Fibroblast of skin of abdomen (primary cell): ENCODE data around the gene STAT4.
A peak's percentile ranks its signal among the peaks of the same experiment; 100 is the strongest.

Experiments
- DNase-seq: peaks from one replicate; pipeline ENCODE4 v3.0.0-alpha.2; 2013

STAT4 gene

GRCh38 chr2:191176305-191176704, 25.5 kb upstream of the STAT4 start:
- no peak for DNase-seq

GRCh38 chr2:191174442-191174841, 23.6 kb upstream of the STAT4 start:
- DNase-seq = peak; percentile 40

GRCh38 chr2:191173206-191173605, 22.4 kb upstream of the STAT4 start:
- no peak for DNase-seq

- DNase-seq = peak; percentile 99
Measured at GRCh38 chr2:191171708-191172355, 21.0 kb upstream of the STAT4 start.

DNA sequence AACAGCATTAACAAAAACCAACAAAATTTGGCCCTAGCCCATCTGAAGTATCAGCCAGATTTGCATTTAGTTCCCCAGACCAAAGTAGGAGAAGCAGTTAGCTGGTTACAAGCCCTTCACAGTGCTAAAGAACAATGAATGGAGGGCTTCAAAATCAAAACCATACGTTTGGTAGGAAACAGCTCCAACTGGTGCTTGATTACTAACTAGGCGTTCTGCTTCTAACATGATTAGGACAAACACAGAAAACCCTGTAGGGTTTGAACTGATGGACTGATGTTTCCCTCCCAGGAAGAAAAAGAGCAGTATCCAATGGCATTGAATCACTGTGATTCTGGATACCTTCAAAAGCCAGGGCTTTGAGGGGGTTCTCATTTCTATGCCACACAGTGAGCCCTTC, 20.5 kb upstream of the STAT4 start:
- DNase-seq = peak; percentile 67

- DNase-seq = peak; percentile 45
Measured at GRCh38 chr2:191170773-191171172, 20.0 kb upstream of the STAT4 start.

DNA sequence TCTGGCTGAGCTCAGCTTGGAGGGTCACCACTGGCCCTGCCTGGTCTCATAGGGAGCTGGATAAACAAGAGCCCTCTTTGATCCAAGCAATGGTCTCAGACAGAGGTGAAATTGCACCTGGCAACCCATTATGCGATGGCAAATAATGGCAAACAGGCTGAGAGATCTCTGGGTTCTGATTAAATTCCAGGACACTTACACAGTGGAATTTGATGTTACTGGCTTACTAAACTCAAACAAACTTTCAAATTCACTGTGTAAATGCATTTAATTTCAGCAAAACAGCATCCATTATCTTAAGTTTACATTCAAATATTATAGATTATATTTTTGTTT, 19.5 kb upstream of the STAT4 start:
- DNase-seq = no peak

DNA sequence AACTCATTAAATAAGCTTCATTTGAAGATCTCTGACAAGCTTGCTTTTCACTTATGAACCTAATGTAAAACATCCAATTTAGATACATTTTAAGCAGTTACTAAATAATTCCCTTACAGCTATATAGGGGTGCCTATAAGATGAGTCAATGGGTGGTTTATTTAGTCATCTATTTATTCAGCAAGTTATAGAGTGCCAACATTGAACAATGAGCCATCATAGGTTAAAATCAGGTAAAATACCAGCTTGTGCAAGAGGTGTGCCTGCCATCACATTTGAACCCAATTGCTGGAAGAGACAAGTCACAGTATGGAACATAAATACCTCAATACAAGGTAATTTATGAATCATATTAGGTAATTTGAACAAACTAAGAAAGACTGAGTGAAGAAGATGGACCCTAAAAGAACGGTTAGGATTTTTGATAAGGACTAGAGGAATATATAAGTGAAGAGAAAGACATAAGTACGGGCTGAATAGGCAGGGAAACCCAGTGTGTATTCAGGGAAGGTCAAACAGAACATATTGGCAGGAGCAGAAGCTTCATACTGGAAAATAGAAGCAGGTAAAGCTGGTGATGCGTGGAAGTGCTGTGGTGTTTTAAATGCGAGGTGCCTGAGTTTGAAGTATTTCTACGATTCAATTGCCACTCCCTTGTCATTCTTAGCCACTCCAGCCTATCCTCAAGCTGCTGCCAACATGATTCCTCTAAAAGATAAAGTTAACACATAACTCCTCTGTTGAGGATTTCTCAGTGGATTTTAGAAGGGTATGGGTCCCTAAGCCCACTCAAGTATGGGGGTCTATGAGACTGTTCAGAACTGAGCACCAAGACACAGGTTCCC, 18.9 kb upstream of the STAT4 start:
- no peak for DNase-seq

- peak; percentile 94 for DNase-seq
Measured at GRCh38 chr2:191167766-191168165, 17.0 kb upstream of the STAT4 start.

DNA sequence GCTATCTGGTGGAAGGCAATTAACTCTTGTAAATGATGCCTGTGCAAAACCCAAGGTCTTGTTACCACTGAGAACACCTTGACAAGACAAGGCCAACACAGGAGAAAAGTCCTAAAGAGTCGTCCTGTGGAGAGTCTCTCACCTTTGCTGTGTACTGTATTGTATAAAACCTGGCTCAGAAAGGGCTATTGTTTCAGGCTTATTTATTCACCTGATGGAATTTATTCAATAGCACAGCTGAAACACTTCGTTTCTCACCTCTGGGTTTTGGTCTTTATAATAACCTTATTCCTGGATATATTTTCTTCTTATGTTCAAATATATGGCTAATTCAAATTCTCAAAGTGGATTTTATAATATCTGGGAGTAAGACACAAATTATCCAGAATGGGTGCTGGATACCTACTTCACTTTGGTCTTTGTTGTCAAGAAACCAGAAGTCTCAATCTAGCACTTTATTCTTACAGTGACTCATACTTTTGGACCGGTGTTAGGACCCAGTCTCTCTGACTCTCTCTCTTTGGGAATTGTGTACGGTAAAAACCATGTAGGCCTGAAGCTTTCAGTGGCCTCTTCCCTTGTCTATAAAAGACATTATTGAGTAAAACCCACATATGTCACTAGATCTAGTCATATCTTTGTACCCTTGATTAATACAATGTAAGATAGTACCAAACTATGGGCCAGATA, 16.1 kb upstream of the STAT4 start:
- DNase-seq = no peak

DNA sequence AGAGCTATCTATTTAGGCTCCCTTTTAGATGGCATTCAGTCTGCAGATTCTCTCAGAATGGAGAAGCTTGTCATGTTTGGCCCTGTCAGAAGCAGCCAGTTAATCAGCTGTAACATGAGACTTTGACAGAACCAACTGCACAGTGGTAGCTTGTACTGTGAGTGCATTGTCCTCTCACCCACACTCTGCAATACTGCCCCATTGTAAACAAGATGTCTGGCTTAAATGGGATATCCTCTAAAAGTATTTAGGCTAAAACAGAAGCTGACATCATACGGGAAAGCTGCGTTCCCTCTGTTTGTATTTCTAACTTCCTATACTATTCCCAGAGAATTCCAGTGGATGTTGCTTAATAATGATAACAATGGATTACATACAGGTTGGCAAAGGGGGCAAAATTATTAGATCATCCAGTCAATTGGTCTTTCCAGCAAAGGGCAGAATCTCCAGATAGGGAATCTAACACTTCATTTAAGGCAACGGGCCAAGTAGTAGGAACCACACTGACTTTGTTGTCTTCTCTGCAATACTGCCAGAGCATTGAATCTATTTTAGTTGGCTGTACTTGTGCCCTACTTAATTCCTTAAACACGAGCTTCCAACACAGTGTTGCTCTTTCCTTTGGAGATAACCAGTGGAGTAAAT, 15.4 kb upstream of the STAT4 start:
- DNase-seq = peak; percentile 59

- peak; percentile 61 for DNase-seq
Measured at GRCh38 chr2:191165176-191165643, 14.4 kb upstream of the STAT4 start.

GRCh38 chr2:191158747-191159146, 8.0 kb upstream of the STAT4 start:
- peak; percentile 54 for DNase-seq

- DNase-seq = no peak
Measured at GRCh38 chr2:191158193-191158592, 7.4 kb upstream of the STAT4 start.

DNA sequence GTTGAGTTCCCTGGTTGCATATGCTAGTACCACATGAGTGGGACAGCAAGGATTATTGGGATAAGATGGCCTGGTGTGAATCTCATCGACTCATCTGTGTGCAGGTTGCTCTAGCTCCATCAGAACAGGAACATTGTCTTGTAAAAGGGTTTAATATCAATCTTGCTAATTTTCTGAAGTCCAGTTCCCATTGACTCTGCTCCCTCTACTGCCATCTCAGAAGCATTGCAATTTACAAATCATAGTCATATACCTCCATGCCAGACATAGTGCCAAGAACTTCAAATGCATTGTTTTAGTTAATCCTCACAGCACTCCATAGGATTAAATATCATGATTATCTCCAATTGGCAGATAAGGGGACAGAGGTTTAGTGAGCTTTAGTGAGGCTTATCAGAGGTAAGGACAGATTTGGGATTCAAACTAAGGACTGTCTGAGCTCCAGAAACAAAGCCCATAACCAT, 4.8 kb upstream of the STAT4 start:
- peak; percentile 59 for DNase-seq

DNA sequence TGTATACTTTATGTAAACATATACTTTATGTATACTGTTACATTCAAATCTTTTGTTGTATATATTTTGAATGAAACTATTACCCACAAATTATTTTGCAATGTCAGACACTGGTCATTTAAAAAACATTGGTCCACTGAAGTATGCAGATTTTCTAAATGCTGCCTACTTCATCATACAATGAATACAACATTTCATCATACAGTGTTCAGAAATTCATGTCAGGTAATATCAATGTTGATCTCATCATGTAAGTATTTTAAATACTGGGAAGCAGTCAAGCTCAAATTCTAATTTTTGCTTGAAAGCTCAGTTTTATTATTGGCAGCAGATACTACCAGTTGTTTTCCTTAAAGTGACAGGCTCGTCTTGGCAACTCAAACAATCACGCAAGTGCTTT, 2.9 kb upstream of the STAT4 start:
- no peak for DNase-seq

DNA sequence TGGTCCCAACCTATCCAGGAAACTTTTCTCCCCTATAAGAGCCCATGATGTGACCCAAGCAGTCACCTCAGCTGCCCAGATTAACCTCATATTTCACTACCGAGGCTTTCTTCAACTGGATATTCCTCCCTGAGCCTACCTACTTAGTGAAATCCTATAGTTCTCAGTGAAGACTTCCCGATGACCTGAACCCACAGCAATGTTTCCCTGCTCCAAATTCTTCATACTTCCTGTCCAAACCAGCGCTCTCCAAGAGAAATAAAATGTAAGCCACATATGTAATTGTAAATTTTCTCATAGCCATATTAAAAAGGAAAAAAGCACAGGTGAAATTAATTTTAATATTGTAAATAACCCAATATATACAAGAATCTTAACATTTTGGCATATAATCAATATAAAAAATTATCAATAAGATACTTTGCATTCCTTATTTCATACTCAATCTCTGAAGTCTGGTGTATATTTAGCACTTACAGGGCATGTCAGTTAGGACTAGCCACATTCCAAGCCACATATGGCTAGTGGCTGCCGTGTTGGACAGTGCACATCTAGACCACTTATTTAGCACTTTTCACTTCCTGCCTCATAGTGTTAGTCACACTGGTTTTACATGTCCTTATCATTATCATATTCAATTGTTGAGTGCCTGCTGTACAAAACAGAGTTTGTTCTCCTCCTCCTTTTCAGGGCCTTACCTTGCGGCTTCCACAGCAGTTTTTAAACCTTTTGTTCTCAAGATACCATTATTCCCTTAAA, 1.9 kb upstream of the STAT4 start:
- DNase-seq = peak; percentile 86

DNA sequence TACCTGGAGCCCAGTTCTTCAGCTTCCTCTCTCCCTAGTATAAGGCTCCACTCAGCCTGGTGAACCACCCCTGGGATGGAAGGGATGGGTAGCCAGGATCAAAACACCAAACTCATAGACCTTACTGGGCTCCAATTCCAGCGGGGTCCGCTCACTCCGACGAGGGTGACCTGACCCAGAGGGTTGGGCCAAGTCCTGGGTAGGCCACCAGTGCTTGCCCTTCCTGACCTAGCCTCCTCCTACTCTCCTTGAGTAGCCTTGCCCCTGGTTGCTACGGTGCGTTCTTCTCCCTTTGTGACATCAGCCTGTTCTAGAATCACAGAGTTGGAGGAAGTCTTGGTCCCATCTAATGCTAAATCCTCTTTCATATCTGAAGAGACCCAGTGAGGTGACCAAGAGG, 537 bp upstream of the STAT4 start:
- DNase-seq = no peak

DNA sequence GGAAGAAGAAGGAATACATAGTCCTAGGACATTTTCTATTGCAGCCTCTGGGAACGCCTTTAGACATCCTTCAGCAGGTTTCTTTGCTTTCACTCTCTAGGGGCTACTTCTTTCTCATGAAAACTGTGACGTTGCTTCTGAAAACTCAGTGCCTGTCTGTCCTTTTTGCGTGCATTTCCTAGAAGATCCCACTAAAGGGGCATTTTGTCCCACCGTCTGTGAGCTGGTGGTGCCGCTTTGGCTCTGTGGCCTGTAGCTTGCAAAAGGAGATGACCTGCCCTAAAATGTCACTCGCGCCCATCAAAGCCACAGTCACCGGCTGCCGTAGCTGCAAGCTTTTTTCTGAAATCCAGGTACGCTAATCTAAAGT, 579 bp downstream of the STAT4 start:
- DNase-seq = no peak

DNA sequence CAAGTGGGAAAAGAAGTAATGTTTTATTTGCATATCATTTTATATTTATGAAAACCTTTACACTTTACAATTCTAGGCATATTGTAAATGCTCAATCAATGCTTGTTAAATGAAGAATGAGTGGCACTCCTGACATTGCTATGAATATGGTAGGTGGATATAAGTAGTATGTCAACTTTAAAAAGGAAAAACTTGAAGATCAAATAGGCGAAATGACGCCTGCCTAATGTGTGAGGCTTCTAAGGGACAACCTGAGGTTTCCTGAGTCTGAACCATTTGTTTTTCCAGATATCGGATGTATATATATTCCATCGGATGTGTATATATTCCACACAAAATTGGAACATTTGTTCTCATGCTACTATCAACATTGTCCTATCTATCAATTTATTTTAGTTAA, 1.4 kb downstream of the STAT4 start:
- no peak for DNase-seq

DNA sequence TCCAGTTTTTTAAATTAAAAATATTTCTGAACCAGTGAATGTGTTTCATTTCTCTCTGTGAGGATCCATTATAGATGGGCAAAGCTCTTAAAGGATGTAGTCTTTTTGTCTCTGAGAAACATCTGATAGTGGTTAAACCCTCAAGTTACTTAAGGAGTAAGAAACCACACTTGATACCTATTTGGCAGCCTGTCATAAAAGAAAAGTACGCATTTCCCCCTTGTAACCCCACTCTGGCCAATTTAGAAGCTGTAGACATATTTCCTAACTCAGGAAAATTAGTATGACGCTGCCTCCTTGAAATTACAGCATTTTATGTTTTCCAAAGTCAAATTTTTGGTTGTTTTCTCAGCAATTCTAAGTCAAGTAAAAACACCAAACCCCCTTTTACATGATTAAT, 2.0 kb downstream of the STAT4 start:
- no peak for DNase-seq

- DNase-seq = no peak
Measured at GRCh38 chr2:191148281-191148680, 2.5 kb downstream of the STAT4 start.
